ENCODE data around the gene EIF4G3. TPM values are rescaled to one million over a fixed set of nuclear protein-coding genes. Genes with fewer than 3 reads are reported as not detected.

Gene EIF4G3
- polyA plus RNA-seq, 1 of the 3 experiments (the other 2 are of a cell fraction), result 32.0 TPM

- TF ChIP-seq NFIC (IDR thresholded peaks at IDR 0.05; ENCODE audit: borderline replicate concordance) (no peak), GATA2 (CRISPR knock-in tag; IDR thresholded peaks at IDR 0.05) (no peak), NRF1 (IDR thresholded peaks at IDR 0.05; ENCODE audit: low read depth, low read length) (no peak)
Observed at GRCh38 chr1:20775700-20776099, 401.0 kb downstream of the EIF4G3 start (continued).

GRCh38 chr1:20771780-20772179, 404.9 kb downstream of the EIF4G3 start:
- POLR2A ChIA-PET, result interaction anchor here (1.1 to 2.5 kb wide), 2 partner anchors 15 to 111 kb away, joined by 3 to 10 read pairs; partner anchors contain the start of genes DDOST and HP1BP3
- DNase-seq, result no peak
- H3K36me3 ChIP-seq (replicated peaks in 1 of 2; ENCODE audit: control insufficient read depth in 1 of 2, insufficient read depth in 2 of 2, low read length in 1 of 2), result peaks cover 80 to 97% of the 10 kb centered on the region in 2 experiments

More at GRCh38 chr1:20771780-20772179, 404.9 kb downstream of the EIF4G3 start:
- CTCF ChIA-PET, result no interaction called here
- Histone ChIP-seq H3K9ac (no peak overlapping the region), H2AFZ (ENCODE audit: low read depth) (no peak overlapping the region), H3K27ac (ENCODE audit: low read depth in 2 of 2, low read length in 1 of 2) (no peak overlapping the region), H3K9me3 (no peaks in the 10 kb centered on the region), H3F3A (replicated peaks; ENCODE audit: insufficient read depth) (peaks cover 37% of the 10 kb centered on the region), H3K27me3 (ENCODE audit: insufficient read depth) (no peaks in the 10 kb centered on the region), H3K4me3 (ENCODE audit: low read depth in 2 of 2, low read length in 1 of 2) (no peak overlapping the region), H3K79me2 (ENCODE audit: insufficient read depth) (peaks cover 89% of the 10 kb centered on the region), H3K4me1 (ENCODE audit: control insufficient read depth in 1 of 2, insufficient read depth in 2 of 2, low read depth in 1 of 2, low read length in 1 of 2) (no peaks in the 10 kb centered on the region; a peak in 1 of 4 replicates), H4K20me1 (ENCODE audit: insufficient read depth) (peaks cover 28% of the 10 kb centered on the region), H3K4me2 (no peak overlapping the region), H3K9me2 (no peaks in the 10 kb centered on the region)
- TF ChIP-seq SIN3A (IDR thresholded peaks at IDR 0.05; ENCODE audit: borderline replicate concordance, low read depth, low read length) (no peak), FOXM1 (IDR thresholded peaks at IDR 0.05; ENCODE audit: low read depth) (no peak), MXI1 (IDR thresholded peaks at IDR 0.05; ENCODE audit: low read depth, low read length) (no peak), USF2 (IDR thresholded peaks at IDR 0.05; ENCODE audit: borderline replicate concordance, low read depth, low read length) (no peak), TAF1 (IDR thresholded peaks at IDR 0.05; ENCODE audit: borderline replicate concordance, low read depth, low read length) (no peak), RXRA (IDR thresholded peaks at IDR 0.05; ENCODE audit: borderline replicate concordance, low read depth) (no peak), TCF12 (IDR thresholded peaks at IDR 0.05) (no peak), RFX5 (IDR thresholded peaks at IDR 0.05; ENCODE audit: low read length) (no peak), MEF2A (IDR thresholded peaks at IDR 0.05; ENCODE audit: borderline replicate concordance, low read depth) (no peak), USF1 (IDR thresholded peaks at IDR 0.05; ENCODE audit: borderline replicate concordance, low read depth) (no peak), ELF1 (IDR thresholded peaks at IDR 0.05) (no peak), TEAD4 (IDR thresholded peaks at IDR 0.05; ENCODE audit: borderline replicate concordance, insufficient read depth) (no peak), JUND (IDR thresholded peaks at IDR 0.05) (no peak), GATA2 (CRISPR knock-in tag; IDR thresholded peaks at IDR 0.05) (no peak), NRF1 (IDR thresholded peaks at IDR 0.05; ENCODE audit: low read depth, low read length) (no peak), RCOR1 (IDR thresholded peaks at IDR 0.05; ENCODE audit: low read length) (no peak), POLR2AphosphoS5 (IDR thresholded peaks at IDR 0.05; ENCODE audit: low read depth, low read length) (no peak), NFIC (IDR thresholded peaks at IDR 0.05; ENCODE audit: borderline replicate concordance) (no peak), YY1 (IDR thresholded peaks at IDR 0.05; ENCODE audit: low read depth) (no peak)
- WGBS (ENCODE audit: low lambda C conversion rate), result 96% methylated on average over 3 of the region's 3 CpGs
